ENCODE measurements around the gene SLC35E3.

GRCh38 chr12:68814490-68815231 is 68.7 kb downstream of the SLC35E3 start:
- TF ChIP-seq CTCF (IDR thresholded peaks at IDR 0.05) (no peak), POLR2A (IDR thresholded peaks at IDR 0.05) (no peak)

All from Peyer's patch (tissue), 4 donors.